ENCODE data around the gene SUCLG1. TPM values are rescaled to one million over a fixed set of nuclear protein-coding genes. Genes with fewer than 3 reads are reported as not detected.
"Not testable (repeated sequence)": the region's sequence is repeated elsewhere in the genome, so short reads cannot be mapped to it uniquely, and the experiment has no call there.

Gene SUCLG1
- total RNA-seq, 2 experiments from 2014 or later, result 75.3 to 80.7 TPM

DNA sequence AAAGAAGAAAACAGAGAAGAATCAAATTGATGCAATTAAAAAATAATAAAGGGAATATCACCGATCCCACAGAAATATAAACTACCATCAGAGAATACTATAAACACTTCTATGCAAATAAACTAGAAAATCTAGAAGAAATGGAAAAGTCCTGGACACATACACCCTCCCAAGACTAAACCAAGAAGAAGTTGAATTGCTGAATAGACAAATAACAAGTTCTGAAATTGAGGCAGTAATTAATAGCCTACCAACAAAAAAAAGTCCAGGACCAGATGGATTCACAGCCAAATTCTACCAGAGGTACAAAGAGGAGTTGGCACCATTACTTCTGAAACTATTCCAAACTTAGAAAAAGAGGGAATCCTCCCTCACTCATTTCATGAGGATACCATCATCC lies 59.2 kb downstream of the SUCLG1 start:
- H3K27ac Mint-ChIP-seq; H3K36me3 Mint-ChIP-seq (ENCODE audit: low read depth); CTCF ChIA-PET; H3K9me3 Mint-ChIP-seq; intact Hi-C loops (cut with micrococcal nuclease); H3K4me1 Mint-ChIP-seq (ENCODE audit: low read depth); H3K4me3 Mint-ChIP-seq; DNase-seq; H3K27me3 Mint-ChIP-seq (ENCODE audit: low read depth): not testable (repeated sequence)

DNA sequence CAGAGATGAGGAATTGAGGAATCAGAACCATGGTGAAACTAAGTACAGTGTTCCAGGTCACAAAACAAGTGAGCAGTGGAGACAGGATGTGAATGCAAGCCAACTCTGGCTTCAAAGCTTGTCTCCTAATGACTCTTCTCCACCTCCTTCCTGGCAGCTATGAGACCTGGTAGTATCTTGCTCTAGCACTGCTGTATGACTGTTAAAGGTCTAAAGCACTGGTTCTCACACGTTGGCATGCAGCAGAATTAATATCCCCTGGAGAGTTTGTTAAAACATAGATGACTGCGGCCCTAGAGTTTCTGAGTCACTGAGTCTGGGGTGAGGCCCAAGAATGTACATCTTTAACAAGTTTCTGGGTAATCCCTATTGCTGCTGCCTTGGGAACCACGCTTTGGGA lies 63.3 kb downstream of the SUCLG1 start:
- intact Hi-C loops (cut with micrococcal nuclease), result no loop called here
- H3K27ac Mint-ChIP-seq, result no peak overlapping the region
- no peaks in the 10 kb centered on the region for H3K4me1 Mint-ChIP-seq (ENCODE audit: low read depth)
- CTCF ChIA-PET, result no interaction called here
- no peaks in the 10 kb centered on the region for H3K27me3 Mint-ChIP-seq (ENCODE audit: low read depth)
- DNase-seq, result peak; percentile 22
- no peaks in the 10 kb centered on the region for H3K36me3 Mint-ChIP-seq (ENCODE audit: low read depth)
- no peak overlapping the region for H3K4me3 Mint-ChIP-seq
- peaks cover 3% of the 10 kb centered on the region for H3K9me3 Mint-ChIP-seq

DNA sequence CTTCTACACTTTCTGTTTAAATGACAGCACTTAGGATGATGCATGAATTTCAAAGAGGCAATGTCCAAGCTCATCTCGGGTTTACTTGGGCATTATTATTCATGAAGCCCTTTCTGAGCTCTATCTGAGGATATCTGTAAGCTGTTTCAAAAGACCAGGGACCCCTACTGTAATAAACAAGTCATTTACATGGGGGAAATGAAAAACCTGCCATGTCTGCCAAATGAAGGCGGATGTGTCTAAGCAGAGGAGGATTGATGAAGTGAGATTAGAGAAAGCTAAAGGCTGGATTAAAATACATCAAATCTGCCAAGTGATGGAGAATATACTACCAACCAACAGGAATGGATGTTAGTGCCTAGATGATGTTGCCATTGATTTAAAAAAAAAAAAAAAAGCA lies 64.5 kb downstream of the SUCLG1 start:
- intact Hi-C loops (cut with micrococcal nuclease), result no loop called here
- H3K4me3 Mint-ChIP-seq, result no peak overlapping the region
- no peak for DNase-seq

DNA sequence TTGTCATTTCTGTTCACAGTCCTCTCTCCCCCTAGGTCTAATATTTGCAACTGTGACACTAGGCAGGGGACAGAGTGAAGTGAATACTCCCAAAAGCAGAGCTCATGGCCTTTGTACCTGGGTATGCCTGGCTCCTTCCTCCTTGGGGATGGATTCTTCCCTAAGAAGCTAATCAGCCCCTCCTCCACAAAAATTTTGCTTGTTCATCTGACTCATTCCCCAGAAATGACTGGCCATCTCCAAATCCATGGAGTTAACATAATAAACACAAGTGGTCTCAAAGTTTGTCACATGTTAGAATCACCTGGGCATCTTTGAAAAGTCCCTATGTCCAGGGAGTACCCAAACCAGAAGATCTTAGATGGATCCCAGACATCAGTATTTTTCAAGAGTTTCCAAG lies 65.3 kb downstream of the SUCLG1 start:
- peaks cover 3% of the 10 kb centered on the region for H3K9me3 Mint-ChIP-seq

More for the DNA sequence above, 64.5 kb downstream of the SUCLG1 start:
- CTCF ChIA-PET, result no interaction called here
- Mint-ChIP-seq H3K36me3 (ENCODE audit: low read depth) (no peaks in the 10 kb centered on the region), H3K27me3 (ENCODE audit: low read depth) (no peaks in the 10 kb centered on the region), H3K9me3 (peaks cover 3% of the 10 kb centered on the region), H3K4me1 (ENCODE audit: low read depth) (no peaks in the 10 kb centered on the region), H3K27ac (no peak overlapping the region)

DNA sequence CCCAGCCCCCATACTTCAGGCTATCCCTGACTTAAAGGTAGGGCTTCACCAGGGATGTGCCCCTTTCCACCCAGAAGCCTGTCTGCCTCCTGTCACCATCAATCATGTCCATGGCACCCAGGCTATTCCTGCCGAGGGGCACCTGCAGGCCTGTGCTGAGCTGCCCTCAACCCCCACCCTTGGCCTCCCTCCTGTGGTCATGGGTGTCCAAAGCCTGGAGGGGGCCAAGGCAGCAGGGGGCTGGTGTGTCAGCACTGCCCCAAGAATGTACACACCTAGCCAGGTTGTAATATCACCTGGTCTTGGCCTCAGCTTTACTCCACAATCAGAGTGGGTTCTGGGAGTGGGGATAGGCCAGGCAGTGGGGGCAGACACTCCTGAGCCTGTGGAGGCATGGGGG lies 69.3 kb downstream of the SUCLG1 start:
- Mint-ChIP-seq H3K36me3 (ENCODE audit: low read depth) (no peaks in the 10 kb centered on the region), H3K27me3 (ENCODE audit: low read depth) (peaks cover 12% of the 10 kb centered on the region), H3K9me3 (peaks cover 3% of the 10 kb centered on the region), H3K4me1 (ENCODE audit: low read depth) (no peaks in the 10 kb centered on the region), H3K4me3 (no peak overlapping the region), H3K27ac (no peak overlapping the region)
- intact Hi-C loops (cut with micrococcal nuclease), result no loop called here
- DNase-seq, result no peak
- CTCF ChIA-PET, result no interaction called here

More for the DNA sequence above, 65.3 kb downstream of the SUCLG1 start:
- no peak overlapping the region for H3K27ac Mint-ChIP-seq
- CTCF ChIA-PET, result no interaction called here
- intact Hi-C loops (cut with micrococcal nuclease), result no loop called here
- no peak overlapping the region for H3K4me3 Mint-ChIP-seq
- no peaks in the 10 kb centered on the region for H3K27me3 Mint-ChIP-seq (ENCODE audit: low read depth)
- H3K36me3 Mint-ChIP-seq (ENCODE audit: low read depth), result no peaks in the 10 kb centered on the region
- no peaks in the 10 kb centered on the region for H3K4me1 Mint-ChIP-seq (ENCODE audit: low read depth)
- no peak for DNase-seq

DNA sequence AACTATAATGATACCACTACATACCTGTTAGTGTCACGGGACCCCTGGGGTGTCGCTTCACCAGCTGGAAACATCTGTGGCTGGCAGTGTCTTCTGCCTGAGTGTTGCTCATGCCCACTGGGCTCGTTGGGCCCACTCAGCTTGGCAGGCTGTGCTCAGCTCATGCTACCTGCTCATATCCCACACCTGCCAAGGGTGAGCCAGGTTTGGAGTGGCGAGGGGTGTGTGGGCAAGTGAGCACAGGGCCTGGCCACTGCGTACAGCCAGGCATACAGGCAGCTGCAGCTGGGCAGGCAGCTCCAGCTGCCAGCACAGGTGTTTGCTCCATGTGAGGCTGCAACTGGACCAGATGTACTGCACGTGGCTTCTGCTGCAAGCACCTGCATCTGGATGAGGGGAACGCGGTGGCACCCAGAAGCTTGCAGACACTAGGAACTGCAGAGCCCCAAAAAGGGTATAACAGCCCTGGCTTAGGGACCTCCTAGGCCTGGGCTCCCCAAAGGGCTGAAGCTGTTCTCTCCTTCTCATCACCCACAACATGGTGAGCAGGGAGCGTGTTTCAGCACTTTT lies 70.1 kb downstream of the SUCLG1 start:
- Mint-ChIP-seq H3K36me3 (ENCODE audit: low read depth) (no peaks in the 10 kb centered on the region), H3K4me3 (no peak overlapping the region), H3K27ac (no peak overlapping the region), H3K9me3 (peaks cover 3% of the 10 kb centered on the region), H3K27me3 (ENCODE audit: low read depth) (peaks cover 12% of the 10 kb centered on the region), H3K4me1 (ENCODE audit: low read depth) (no peaks in the 10 kb centered on the region)
- CTCF ChIA-PET, result no interaction called here
- no peak for DNase-seq
- intact Hi-C loops (cut with micrococcal nuclease), result no loop called here

DNA sequence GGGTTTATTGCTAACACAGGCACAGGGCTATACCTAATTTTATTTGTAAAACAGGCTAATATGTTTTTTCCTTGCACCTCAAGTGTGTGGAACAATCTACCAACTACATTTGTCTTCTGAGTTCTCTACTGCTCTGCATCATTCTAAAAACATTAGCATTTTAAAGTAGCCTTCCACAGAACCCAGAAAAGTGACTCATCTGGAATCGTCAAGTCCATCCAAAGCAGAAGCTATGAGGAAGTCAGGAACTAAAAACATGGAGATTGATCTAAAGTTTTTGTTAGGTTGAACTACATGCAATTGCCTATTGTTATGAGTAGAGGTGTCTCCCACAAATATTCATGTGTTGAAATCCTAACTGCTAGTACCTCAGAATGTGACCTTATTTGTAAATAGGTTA lies 70.9 kb downstream of the SUCLG1 start:
- H3K9me3 Mint-ChIP-seq, result peaks cover 3% of the 10 kb centered on the region
- no peak for DNase-seq
- peaks cover 12% of the 10 kb centered on the region for H3K27me3 Mint-ChIP-seq (ENCODE audit: low read depth)
- H3K4me3 Mint-ChIP-seq, result no peak overlapping the region
- no peaks in the 10 kb centered on the region for H3K4me1 Mint-ChIP-seq (ENCODE audit: low read depth)
- CTCF ChIA-PET, result no interaction called here
- H3K36me3 Mint-ChIP-seq (ENCODE audit: low read depth), result no peaks in the 10 kb centered on the region
- no peak overlapping the region for H3K27ac Mint-ChIP-seq
- intact Hi-C loops (cut with micrococcal nuclease), result no loop called here

GRCh38 chr2:84386336-84387040 lies 72.6 kb downstream of the SUCLG1 start:
- Mint-ChIP-seq H3K27ac (no peak overlapping the region), H3K4me1 (ENCODE audit: low read depth) (no peaks in the 10 kb centered on the region), H3K27me3 (ENCODE audit: low read depth) (peaks cover 12% of the 10 kb centered on the region), H3K4me3 (no peak overlapping the region), H3K36me3 (ENCODE audit: low read depth) (no peaks in the 10 kb centered on the region), H3K9me3 (no peaks in the 10 kb centered on the region)
- DNase-seq, result no peak
- CTCF ChIA-PET, result no interaction called here
- intact Hi-C loops (cut with micrococcal nuclease), result no loop called here

GRCh38 chr2:84383271-84383670 lies 75.8 kb downstream of the SUCLG1 start:
- Mint-ChIP-seq H3K4me3 (no peak overlapping the region), H3K9me3 (no peaks in the 10 kb centered on the region), H3K27me3 (ENCODE audit: low read depth) (peaks cover 12% of the 10 kb centered on the region), H3K4me1 (ENCODE audit: low read depth) (no peaks in the 10 kb centered on the region), H3K27ac (no peak overlapping the region), H3K36me3 (ENCODE audit: low read depth) (no peaks in the 10 kb centered on the region)
- CTCF ChIA-PET, result no interaction called here
- no peak for DNase-seq
- intact Hi-C loops (cut with micrococcal nuclease), result no loop called here

DNA sequence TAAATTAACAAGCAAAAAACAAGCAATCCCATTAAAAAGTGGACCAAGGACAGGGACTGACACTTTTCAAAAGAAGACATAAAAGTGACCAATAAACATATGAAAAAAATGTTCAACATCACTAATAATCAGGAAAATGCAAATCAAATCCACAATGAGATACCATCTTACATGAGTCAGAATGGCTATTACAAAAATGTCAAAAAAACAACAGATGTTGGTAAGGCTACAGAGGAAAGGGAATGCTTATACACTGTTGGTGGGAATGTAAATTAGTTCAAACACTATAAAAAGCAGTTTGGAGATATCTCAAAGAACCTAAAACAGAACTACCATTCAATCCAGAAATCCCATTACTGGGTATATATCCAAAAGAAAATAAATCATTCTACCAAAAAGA lies 78.2 kb downstream of the SUCLG1 start:
- Mint-ChIP-seq H3K4me1 (ENCODE audit: low read depth) (no peaks in the 10 kb centered on the region), H3K27me3 (ENCODE audit: low read depth) (peaks cover 5% of the 10 kb centered on the region), H3K4me3 (no peak overlapping the region), H3K36me3 (ENCODE audit: low read depth) (no peaks in the 10 kb centered on the region), H3K9me3 (no peaks in the 10 kb centered on the region), H3K27ac (no peak overlapping the region)
- CTCF ChIA-PET, result no interaction called here
- intact Hi-C loops (cut with micrococcal nuclease), result no loop called here
- no peak for DNase-seq

GRCh38 chr2:84378960-84379359 lies 80.1 kb downstream of the SUCLG1 start:
- Mint-ChIP-seq H3K27ac (no peak overlapping the region), H3K9me3 (no peaks in the 10 kb centered on the region), H3K4me3 (no peak overlapping the region), H3K4me1 (ENCODE audit: low read depth) (no peaks in the 10 kb centered on the region), H3K27me3 (ENCODE audit: low read depth) (no peaks in the 10 kb centered on the region), H3K36me3 (ENCODE audit: low read depth) (no peaks in the 10 kb centered on the region)
- CTCF ChIA-PET, result no interaction called here
- intact Hi-C loops (cut with micrococcal nuclease), result no loop called here
- DNase-seq, result no peak

GRCh38 chr2:84375020-84375419 lies 84.1 kb downstream of the SUCLG1 start:
- H3K4me3 Mint-ChIP-seq, result no peak overlapping the region
- no peak for DNase-seq
- CTCF ChIA-PET, result no interaction called here
- no peak overlapping the region for H3K27ac Mint-ChIP-seq
- no peaks in the 10 kb centered on the region for H3K9me3 Mint-ChIP-seq
- H3K27me3 Mint-ChIP-seq (ENCODE audit: low read depth), result peaks cover 6% of the 10 kb centered on the region
- no peaks in the 10 kb centered on the region for H3K4me1 Mint-ChIP-seq (ENCODE audit: low read depth)
- H3K36me3 Mint-ChIP-seq (ENCODE audit: low read depth), result no peaks in the 10 kb centered on the region
- intact Hi-C loops (cut with micrococcal nuclease), result no loop called here

GRCh38 chr2:84373866-84374265 lies 85.2 kb downstream of the SUCLG1 start:
- Mint-ChIP-seq H3K36me3 (ENCODE audit: low read depth) (no peaks in the 10 kb centered on the region), H3K27me3 (ENCODE audit: low read depth) (peaks cover 6% of the 10 kb centered on the region), H3K9me3 (no peaks in the 10 kb centered on the region), H3K4me1 (ENCODE audit: low read depth) (no peaks in the 10 kb centered on the region), H3K4me3 (no peak overlapping the region), H3K27ac (no peak overlapping the region)
- CTCF ChIA-PET, result no interaction called here
- intact Hi-C loops (cut with micrococcal nuclease), result no loop called here
- no peak for DNase-seq
